Activated naive CD4-positive, alpha-beta T cell treated with anti-CD3 and anti-CD28 coated beads, Interleukin-2, amount 50 U/mL, for 72 hours (primary cell): ENCODE measurements around the gene JPT2. TPM values are rescaled to one million over a fixed set of nuclear protein-coding genes. Genes with fewer than 3 reads are reported as not detected.
"Not testable (repeated sequence)": the region's sequence is repeated elsewhere in the genome, so short reads cannot be mapped to it uniquely, and the experiment has no call there.

ENCODE experiments used
- ATAC-seq, 2 donors: fragments of 150-1000 bp; cut with Tn5 transposase; 2 replicates each; pipeline ENCODE4 v1.10.0; 2021; ENCODE audit warnings: mild to moderate bottlenecking in 2 of 2, moderate library complexity in 2 of 2
- DNase-seq, 2 donors: peaks; one replicate each; pipeline ENCODE4 v3.0.0; 2021 to 2022; ENCODE audit warnings: low spot score in 2 of 2
- H3K27ac Mint-ChIP-seq, 2 donors: one replicate each; pipeline ENCODE4 v1.8.0; 2022; ENCODE audit warnings: mild to moderate bottlenecking in 2 of 2, mixed read lengths in 2 of 2
- H3K36me3 Mint-ChIP-seq, 2 donors: one replicate each; pipeline ENCODE4 v1.8.0; 2022; ENCODE audit warnings: mixed read lengths in 2 of 2
- H3K9me3 Mint-ChIP-seq, 2 donors: one replicate each; pipeline ENCODE4 v1.8.0; 2022; ENCODE audit warnings: mixed read lengths in 2 of 2
- total RNA-seq, 2 donors: library from RNA; stranded (reverse); gene quantifications; one replicate each; pipeline ENCODE4 v1.2.3, GENCODE V29; 2022

The JPT2 gene
- total RNA-seq, 2 donors from 2014 or later, result 66.5 to 74.8 TPM

- Mint-ChIP-seq H3K9me3 (no peaks in the 10 kb centered on the region), H3K27ac (peak overlapping the region in 1 of 2 donors; percentile 84), H3K36me3 (no peaks in the 10 kb centered on the region)
- ATAC-seq (no peak), DNase-seq (no peak)
Measured at GRCh38 chr16:1731603-1732002, 53.5 kb downstream of the JPT2 start.

GRCh38 chr16:1732071-1732470 lies 54.0 kb downstream of the JPT2 start:
- DNase-seq (no peak), ATAC-seq (no peak)
- Mint-ChIP-seq H3K36me3 (no peaks in the 10 kb centered on the region), H3K9me3 (no peaks in the 10 kb centered on the region), H3K27ac (peak overlapping the region in 1 of 2 donors; percentile 84)

GRCh38 chr16:1732551-1732987 lies 54.5 kb downstream of the JPT2 start:
- H3K27ac Mint-ChIP-seq, H3K36me3 Mint-ChIP-seq, ATAC-seq, H3K9me3 Mint-ChIP-seq, DNase-seq: not testable (repeated sequence)

- no peaks in the 10 kb centered on the region for H3K36me3 Mint-ChIP-seq
- no peaks in the 10 kb centered on the region for H3K9me3 Mint-ChIP-seq
- H3K27ac Mint-ChIP-seq, result no peak overlapping the region
- no peak for DNase-seq
- no peak for ATAC-seq
Measured at GRCh38 chr16:1734123-1734522, 56.0 kb downstream of the JPT2 start.

GRCh38 chr16:1734816-1735215 lies 56.7 kb downstream of the JPT2 start:
- DNase-seq (no peak), ATAC-seq (no peak)
- Mint-ChIP-seq H3K27ac (no peak overlapping the region), H3K36me3 (no peaks in the 10 kb centered on the region), H3K9me3 (no peaks in the 10 kb centered on the region)

- H3K27ac Mint-ChIP-seq, result no peak overlapping the region
- H3K9me3 Mint-ChIP-seq, result no peaks in the 10 kb centered on the region
- no peaks in the 10 kb centered on the region for H3K36me3 Mint-ChIP-seq
- ATAC-seq, result no peak
- no peak for DNase-seq
Measured at GRCh38 chr16:1740234-1740633, 62.2 kb downstream of the JPT2 start.

- Mint-ChIP-seq H3K27ac (peak overlapping the region in 1 of 2 donors; percentile 65), H3K9me3 (no peaks in the 10 kb centered on the region), H3K36me3 (no peaks in the 10 kb centered on the region)
- DNase-seq (no peak), ATAC-seq (no peak)
Measured at GRCh38 chr16:1740781-1741490, 62.9 kb downstream of the JPT2 start.

- Mint-ChIP-seq H3K27ac (no peak overlapping the region), H3K36me3 (no peaks in the 10 kb centered on the region), H3K9me3 (no peaks in the 10 kb centered on the region)
- DNase-seq, result no peak
- peak in 1 of 2 donors; percentile 16 for ATAC-seq
Measured at GRCh38 chr16:1741553-1742165, 63.6 kb downstream of the JPT2 start.

GRCh38 chr16:1743376-1744337 lies 65.6 kb downstream of the JPT2 start:
- ATAC-seq (no peak), DNase-seq (no peak)
- no peak overlapping the region for H3K27ac Mint-ChIP-seq
- H3K9me3 Mint-ChIP-seq, result no peaks in the 10 kb centered on the region
- no peaks in the 10 kb centered on the region for H3K36me3 Mint-ChIP-seq

GRCh38 chr16:1744338-1744840 lies 66.3 kb downstream of the JPT2 start:
- H3K27ac Mint-ChIP-seq, result peak overlapping the region in 1 of 2 donors; percentile 58
- no peaks in the 10 kb centered on the region for H3K36me3 Mint-ChIP-seq
- ATAC-seq (no peak), DNase-seq (no peak)
- no peaks in the 10 kb centered on the region for H3K9me3 Mint-ChIP-seq

- H3K27ac Mint-ChIP-seq, result peak overlapping the region in 1 of 2 donors; percentile 44
- no peaks in the 10 kb centered on the region for H3K36me3 Mint-ChIP-seq
- ATAC-seq, result no peak
- no peak for DNase-seq
- no peaks in the 10 kb centered on the region for H3K9me3 Mint-ChIP-seq
Measured at GRCh38 chr16:1745181-1745899, 67.3 kb downstream of the JPT2 start.

GRCh38 chr16:1745900-1746692 lies 68.0 kb downstream of the JPT2 start:
- H3K9me3 Mint-ChIP-seq, result no peaks in the 10 kb centered on the region
- H3K27ac Mint-ChIP-seq, result peak overlapping the region in 1 of 2 donors; percentile 44
- no peak for DNase-seq
- no peak for ATAC-seq
- no peaks in the 10 kb centered on the region for H3K36me3 Mint-ChIP-seq

GRCh38 chr16:1746693-1747195 lies 68.7 kb downstream of the JPT2 start:
- no peaks in the 10 kb centered on the region for H3K9me3 Mint-ChIP-seq
- DNase-seq (no peak), ATAC-seq (no peak)
- no peak overlapping the region for H3K27ac Mint-ChIP-seq
- H3K36me3 Mint-ChIP-seq, result no peaks in the 10 kb centered on the region

GRCh38 chr16:1747934-1748333 lies 69.9 kb downstream of the JPT2 start:
- DNase-seq (no peak), ATAC-seq (no peak)
- Mint-ChIP-seq H3K27ac (no peak overlapping the region), H3K9me3 (no peaks in the 10 kb centered on the region), H3K36me3 (no peaks in the 10 kb centered on the region)
